SU-DHL-6 (cell line): Measurements from ENCODE around the gene CCRL2.

Experiments
- H2AFZ ChIP-seq: fragments of 200-600 bp; sonication (generic); 2 replicates; pipeline ENCODE4 v1.6.1; 2014; ENCODE audit warnings: low read depth, mild to moderate bottlenecking, moderate library complexity, mixed read lengths, antibody characterized with exemption, low read length; ENCODE audit not compliant: severe bottlenecking
- H3F3A ChIP-seq: fragments of 200-600 bp; shearing (Covaris generic); 2 replicates; pipeline ENCODE4 v1.6.0; 2016; ENCODE audit warnings: antibody characterized with exemption, mild to moderate bottlenecking; ENCODE audit not compliant: insufficient read depth
- H3K27ac ChIP-seq: fragments of 200-600 bp; sonication (generic); 2 replicates; pipeline ENCODE4 v1.5.1; 2016; ENCODE audit warnings: low read depth, mild to moderate bottlenecking, low read length, moderate library complexity, mixed read lengths
- H3K27me3 ChIP-seq: fragments of 200-600 bp; sonication (generic), shearing (Covaris generic); 2 replicates; pipeline ENCODE4 v1.6.0; 2014; ENCODE audit warnings: mild to moderate bottlenecking, low read length
- H3K36me3 ChIP-seq: fragments of 200-600 bp; sonication (generic); 2 replicates; pipeline ENCODE4 v1.6.1; 2014; ENCODE audit warnings: mild to moderate bottlenecking, low read length, mixed read lengths
- H3K4me2 ChIP-seq: fragments of 300-600, 200-600 bp; shearing (Covaris generic), sonication (generic); 2 replicates; pipeline ENCODE4 v1.6.0; 2014; ENCODE audit warnings: low read length, low read depth, mild to moderate bottlenecking; ENCODE audit not compliant: poor library complexity, severe bottlenecking
- H3K4me3 ChIP-seq: fragments of 200-600 bp; sonication (generic); 2 replicates; pipeline ENCODE4 v1.5.1; 2014; ENCODE audit warnings: antibody characterized with exemption, low read length, mild to moderate bottlenecking, mixed read lengths; ENCODE audit not compliant: insufficient read depth, poor library complexity, severe bottlenecking
- H3K79me2 ChIP-seq: fragments of 200-600 bp; sonication (generic); 2 replicates; pipeline ENCODE4 v1.6.1; 2014; ENCODE audit warnings: mild to moderate bottlenecking, low read length, moderate library complexity; ENCODE audit not compliant: insufficient read depth
- H3K9ac ChIP-seq: fragments of 200-600 bp; sonication (generic); 2 replicates; pipeline ENCODE4 v1.7.0; 2014; ENCODE audit warnings: mild to moderate bottlenecking, low read length
- H3K9me2 ChIP-seq: fragments of 200-600 bp; sonication (generic); replicated peaks from 2 replicates; pipeline ENCODE4 v1.6.1; 2014; ENCODE audit warnings: low read length; ENCODE audit not compliant: insufficient read depth
- H3K9me3 ChIP-seq: fragments of 200-600 bp; sonication (generic); 2 replicates; pipeline ENCODE4 v1.6.1; 2014; ENCODE audit warnings: low read length, mixed read lengths; ENCODE audit not compliant: insufficient read depth
- H4K20me1 ChIP-seq: fragments of 200-600 bp; sonication (generic); 2 replicates; pipeline ENCODE4 v1.6.1; 2014; ENCODE audit warnings: low read depth, mild to moderate bottlenecking, antibody characterized with exemption, low read length, moderate library complexity, mixed read lengths
- EZH2phosphoT487 ChIP-seq: fragments of 200-600 bp; sonication (generic), shearing (Covaris generic); conservative IDR thresholded peaks from 2 replicates; pipeline ENCODE4 v1.6.1; 2018; ENCODE audit warnings: mild to moderate bottlenecking, antibody characterized with exemption, low read length, moderate library complexity, mixed read lengths
- TF ChIP-seq, protein P1 (sequence below): fragments of 200-600 bp; sonication (generic); IDR thresholded peaks from one replicate; pipeline ENCODE4 v1.5.1; 2017; ENCODE audit warnings: antibody characterized with exemption, mild to moderate bottlenecking, low read length, moderate library complexity; ENCODE audit not compliant: insufficient read depth, poor library complexity, severe bottlenecking

Gene CCRL2

DNA sequence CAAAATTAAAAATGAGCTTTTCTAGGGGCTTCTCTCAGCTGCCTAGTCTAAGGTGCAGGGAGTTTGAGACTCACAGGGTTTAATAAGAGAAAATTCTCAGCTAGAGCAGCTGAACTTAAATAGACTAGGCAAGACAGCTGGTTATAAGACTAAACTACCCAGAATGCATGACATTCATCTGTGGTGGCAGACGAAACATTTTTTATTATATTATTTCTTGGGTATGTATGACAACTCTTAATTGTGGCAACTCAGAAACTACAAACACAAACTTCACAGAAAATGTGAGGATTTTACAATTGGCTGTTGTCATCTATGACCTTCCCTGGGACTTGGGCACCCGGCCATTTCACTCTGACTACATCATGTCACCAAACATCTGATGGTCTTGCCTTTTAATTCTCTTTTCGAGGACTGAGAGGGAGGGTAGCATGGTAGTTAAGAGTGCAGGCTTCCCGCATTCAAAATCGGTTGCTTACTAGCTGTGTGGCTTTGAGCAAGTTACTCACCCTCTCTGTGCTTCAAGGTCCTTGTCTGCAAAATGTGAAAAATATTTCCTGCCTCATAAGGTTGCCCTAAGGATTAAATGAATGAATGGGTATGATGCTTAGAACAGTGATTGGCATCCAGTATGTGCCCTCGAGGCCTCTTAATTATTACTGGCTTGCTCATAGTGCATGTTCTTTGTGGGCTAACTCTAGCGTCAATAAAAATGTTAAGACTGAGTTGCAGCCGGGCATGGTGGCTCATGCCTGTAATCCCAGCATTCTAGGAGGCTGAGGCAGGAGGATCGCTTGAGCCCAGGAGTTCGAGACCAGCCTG is 35.3 kb upstream of the CCRL2 start:
- Histone ChIP-seq H3K4me2 (no peak overlapping the region), H3K4me3 (no peak overlapping the region), H3F3A (no peaks in the 10 kb centered on the region), H3K9me2 (no peaks in the 10 kb centered on the region), H3K79me2 (no peaks in the 10 kb centered on the region), H3K36me3 (no peaks in the 10 kb centered on the region), H3K9ac (no peak overlapping the region), H3K27me3 (no peaks in the 10 kb centered on the region), H3K9me3 (no peaks in the 10 kb centered on the region), H4K20me1 (no peaks in the 10 kb centered on the region), H2AFZ (no peak overlapping the region), H3K27ac (no peak overlapping the region)
- TF ChIP-seq, protein P1, sequence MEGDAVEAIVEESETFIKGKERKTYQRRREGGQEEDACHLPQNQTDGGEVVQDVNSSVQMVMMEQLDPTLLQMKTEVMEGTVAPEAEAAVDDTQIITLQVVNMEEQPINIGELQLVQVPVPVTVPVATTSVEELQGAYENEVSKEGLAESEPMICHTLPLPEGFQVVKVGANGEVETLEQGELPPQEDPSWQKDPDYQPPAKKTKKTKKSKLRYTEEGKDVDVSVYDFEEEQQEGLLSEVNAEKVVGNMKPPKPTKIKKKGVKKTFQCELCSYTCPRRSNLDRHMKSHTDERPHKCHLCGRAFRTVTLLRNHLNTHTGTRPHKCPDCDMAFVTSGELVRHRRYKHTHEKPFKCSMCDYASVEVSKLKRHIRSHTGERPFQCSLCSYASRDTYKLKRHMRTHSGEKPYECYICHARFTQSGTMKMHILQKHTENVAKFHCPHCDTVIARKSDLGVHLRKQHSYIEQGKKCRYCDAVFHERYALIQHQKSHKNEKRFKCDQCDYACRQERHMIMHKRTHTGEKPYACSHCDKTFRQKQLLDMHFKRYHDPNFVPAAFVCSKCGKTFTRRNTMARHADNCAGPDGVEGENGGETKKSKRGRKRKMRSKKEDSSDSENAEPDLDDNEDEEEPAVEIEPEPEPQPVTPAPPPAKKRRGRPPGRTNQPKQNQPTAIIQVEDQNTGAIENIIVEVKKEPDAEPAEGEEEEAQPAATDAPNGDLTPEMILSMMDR: no peak
- TF ChIP-seq EZH2phosphoT487: no peak

DNA sequence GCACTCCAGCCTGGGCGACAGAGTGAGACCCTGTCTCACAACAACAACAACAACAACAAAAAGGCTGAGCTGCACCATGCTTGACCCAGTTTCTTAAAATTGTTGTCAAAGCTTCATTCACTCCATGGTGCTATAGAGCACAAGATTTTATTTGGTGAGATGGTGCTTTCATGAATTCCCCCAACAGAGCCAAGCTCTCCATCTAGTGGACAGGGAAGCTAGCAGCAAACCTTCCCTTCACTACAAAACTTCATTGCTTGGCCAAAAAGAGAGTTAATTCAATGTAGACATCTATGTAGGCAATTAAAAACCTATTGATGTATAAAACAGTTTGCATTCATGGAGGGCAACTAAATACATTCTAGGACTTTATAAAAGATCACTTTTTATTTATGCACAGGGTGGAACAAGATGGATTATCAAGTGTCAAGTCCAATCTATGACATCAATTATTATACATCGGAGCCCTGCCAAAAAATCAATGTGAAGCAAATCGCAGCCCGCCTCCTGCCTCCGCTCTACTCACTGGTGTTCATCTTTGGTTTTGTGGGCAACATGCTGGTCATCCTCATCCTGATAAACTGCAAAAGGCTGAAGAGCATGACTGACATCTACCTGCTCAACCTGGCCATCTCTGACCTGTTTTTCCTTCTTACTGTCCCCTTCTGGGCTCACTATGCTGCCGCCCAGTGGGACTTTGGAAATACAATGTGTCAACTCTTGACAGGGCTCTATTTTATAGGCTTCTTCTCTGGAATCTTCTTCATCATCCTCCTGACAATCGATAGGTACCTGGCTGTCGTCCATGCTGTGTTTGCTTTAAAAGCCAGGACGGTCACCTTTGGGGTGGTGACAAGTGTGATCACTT is 34.3 kb upstream of the CCRL2 start:
- Histone ChIP-seq H3K27me3 (no peaks in the 10 kb centered on the region), H2AFZ (no peak overlapping the region), H3K27ac (no peak overlapping the region), H3K4me2 (no peak overlapping the region), H4K20me1 (no peaks in the 10 kb centered on the region), H3K79me2 (no peaks in the 10 kb centered on the region), H3F3A (no peaks in the 10 kb centered on the region), H3K9ac (no peak overlapping the region), H3K9me3 (no peaks in the 10 kb centered on the region), H3K36me3 (no peaks in the 10 kb centered on the region), H3K9me2 (no peaks in the 10 kb centered on the region), H3K4me3 (no peak overlapping the region)
- TF ChIP-seq, protein P1: no peak
- TF ChIP-seq EZH2phosphoT487: no peak

DNA sequence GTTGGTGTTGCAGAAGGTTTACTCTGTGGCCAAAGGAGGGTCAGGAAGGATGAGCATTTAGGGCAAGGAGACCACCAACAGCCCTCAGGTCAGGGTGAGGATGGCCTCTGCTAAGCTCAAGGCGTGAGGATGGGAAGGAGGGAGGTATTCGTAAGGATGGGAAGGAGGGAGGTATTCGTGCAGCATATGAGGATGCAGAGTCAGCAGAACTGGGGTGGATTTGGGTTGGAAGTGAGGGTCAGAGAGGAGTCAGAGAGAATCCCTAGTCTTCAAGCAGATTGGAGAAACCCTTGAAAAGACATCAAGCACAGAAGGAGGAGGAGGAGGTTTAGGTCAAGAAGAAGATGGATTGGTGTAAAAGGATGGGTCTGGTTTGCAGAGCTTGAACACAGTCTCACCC is 32.3 kb upstream of the CCRL2 start:
- no peaks in the 10 kb centered on the region for H4K20me1 ChIP-seq
- H3K9me2 ChIP-seq: no peaks in the 10 kb centered on the region
- H3K27me3 ChIP-seq: no peaks in the 10 kb centered on the region
- H3K4me2 ChIP-seq: no peak overlapping the region
- H3K27ac ChIP-seq: no peak overlapping the region
- H3K9ac ChIP-seq: no peak overlapping the region
- no peaks in the 10 kb centered on the region for H3K79me2 ChIP-seq
- TF ChIP-seq, protein P1: no peak
- no peak for TF ChIP-seq EZH2phosphoT487
- no peak overlapping the region for H2AFZ ChIP-seq
- H3F3A ChIP-seq: no peaks in the 10 kb centered on the region
- H3K9me3 ChIP-seq: no peaks in the 10 kb centered on the region
- no peak overlapping the region for H3K4me3 ChIP-seq
- no peaks in the 10 kb centered on the region for H3K36me3 ChIP-seq
